NCI-H69 (cell line): ENCODE data around the gene ZFYVE28.
A peak's percentile ranks its signal among the peaks of the same experiment; 100 is the strongest.

Experiments
- DNase-seq: peaks from one replicate; lab custom pipeline; 2025; lab: John Stamatoyannopoulos, UW

The ZFYVE28 gene

DNA sequence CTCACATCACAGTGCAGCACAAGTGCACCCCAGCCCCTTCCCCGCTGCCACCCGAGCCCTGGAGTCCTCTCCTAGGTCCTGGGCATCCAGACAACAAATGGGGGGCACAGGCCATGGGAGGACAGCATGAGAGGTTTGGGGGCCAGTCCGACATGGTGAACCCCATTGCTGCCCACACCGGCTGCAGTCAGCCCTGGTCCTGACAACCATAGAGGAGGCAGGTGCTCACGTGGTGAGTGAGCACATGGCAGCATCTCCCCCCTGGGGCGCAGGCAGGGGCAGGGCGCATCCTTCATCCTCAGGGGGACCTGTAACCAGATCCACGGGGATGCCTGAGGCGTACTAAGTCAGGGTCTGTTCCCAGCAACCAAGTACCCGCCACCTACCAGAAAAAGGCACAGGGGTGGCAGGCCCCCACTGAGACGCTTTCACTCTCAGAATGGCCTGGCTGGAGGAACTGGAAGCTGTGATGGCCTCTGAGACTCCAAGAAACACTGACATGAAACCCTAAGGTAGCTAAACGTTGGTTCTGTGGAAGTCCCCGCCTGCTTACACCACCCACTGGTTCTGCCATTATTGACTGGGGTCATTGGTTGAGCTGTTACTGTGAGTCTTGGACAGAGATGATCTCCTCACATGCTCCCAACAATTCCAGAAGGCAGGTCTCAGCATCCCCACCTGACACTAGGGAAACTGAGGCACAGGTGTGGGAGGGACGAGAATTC is 6.5 kb downstream of the ZFYVE28 start:
- DNase-seq = no peak

DNA sequence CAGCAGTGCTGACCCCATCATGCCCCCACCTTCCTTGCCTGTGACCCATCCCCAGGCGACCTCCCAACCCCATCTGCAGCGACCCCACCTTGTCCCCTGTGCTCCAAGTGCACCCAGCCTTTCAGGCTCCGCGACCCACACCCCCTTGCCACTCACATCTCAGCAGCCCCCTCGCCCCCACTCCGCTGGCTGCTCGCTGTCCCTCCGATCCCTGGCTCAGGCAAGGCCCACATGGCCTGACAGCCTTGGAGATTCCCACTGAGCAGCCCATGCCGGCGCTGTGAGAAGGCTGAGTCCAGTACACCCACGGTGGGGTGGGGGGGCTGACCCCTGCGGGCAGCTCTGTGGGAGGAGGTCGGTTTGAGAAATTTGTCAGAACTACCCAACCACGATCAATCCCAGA is 9.1 kb downstream of the ZFYVE28 start:
- no peak for DNase-seq

DNA sequence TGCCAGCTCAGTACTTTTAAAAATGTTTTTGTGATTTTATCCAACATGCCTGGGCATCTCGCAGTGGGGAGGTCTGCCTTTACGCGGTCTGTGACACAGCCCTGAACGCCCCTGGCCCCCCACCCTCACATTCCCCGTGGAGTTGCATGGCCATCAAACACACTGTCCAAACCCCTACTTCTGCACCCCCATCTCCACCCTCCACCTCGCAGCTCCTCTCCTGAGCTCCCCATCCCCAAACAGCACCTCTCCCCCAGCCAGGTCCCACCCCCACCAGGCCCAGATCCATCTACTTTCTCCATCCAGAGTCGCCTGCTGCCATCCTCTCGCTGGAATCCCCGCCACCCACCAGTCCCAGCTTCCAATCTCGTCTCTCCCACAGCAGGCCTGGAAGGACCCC is 9.5 kb downstream of the ZFYVE28 start:
- no peak for DNase-seq

DNA sequence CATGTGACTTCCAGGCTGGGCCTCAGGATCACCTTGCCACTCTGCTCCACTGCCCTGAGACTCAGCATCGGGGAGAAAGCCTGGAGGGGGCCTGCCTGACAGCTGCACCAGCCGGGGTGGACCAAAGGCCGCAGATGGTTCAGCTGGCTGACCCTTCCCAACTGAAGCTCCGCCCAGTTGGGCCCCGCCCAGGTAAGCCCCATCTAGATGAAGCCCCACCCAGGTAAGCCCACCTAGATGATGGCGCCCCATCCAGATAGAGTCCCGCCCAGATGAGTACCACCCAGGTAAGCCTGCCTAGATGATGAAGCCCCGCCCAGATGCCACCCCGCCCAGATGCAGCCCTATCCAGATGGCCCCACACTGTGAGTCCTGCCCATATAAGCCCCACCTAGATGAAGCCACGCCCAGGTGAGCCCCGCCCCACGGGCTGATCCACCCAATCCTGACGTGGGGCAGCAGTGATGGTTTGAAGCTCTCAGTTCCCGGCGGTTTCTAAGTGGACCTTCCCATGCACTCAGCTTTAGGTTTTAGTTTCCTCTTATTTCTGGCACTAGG is 10.0 kb downstream of the ZFYVE28 start:
- peak; percentile 18 for DNase-seq

DNA sequence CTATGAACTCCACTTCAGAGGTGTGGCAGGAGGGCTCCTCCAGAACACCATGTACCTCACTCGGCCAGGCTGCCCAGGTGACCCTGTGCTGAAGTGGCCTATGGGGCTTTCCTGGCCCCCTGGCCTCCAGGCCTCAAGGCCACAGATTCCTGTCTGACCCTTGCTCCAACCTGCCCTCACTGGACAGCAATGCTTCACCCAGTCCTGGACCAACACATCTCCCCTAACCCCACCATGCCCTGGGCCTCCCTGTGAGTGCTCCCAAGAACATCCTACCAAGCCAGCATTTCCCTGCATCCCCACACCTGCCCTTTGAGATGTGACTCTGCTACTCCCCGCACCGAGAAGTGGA is 10.5 kb downstream of the ZFYVE28 start:
- no peak for DNase-seq

DNA sequence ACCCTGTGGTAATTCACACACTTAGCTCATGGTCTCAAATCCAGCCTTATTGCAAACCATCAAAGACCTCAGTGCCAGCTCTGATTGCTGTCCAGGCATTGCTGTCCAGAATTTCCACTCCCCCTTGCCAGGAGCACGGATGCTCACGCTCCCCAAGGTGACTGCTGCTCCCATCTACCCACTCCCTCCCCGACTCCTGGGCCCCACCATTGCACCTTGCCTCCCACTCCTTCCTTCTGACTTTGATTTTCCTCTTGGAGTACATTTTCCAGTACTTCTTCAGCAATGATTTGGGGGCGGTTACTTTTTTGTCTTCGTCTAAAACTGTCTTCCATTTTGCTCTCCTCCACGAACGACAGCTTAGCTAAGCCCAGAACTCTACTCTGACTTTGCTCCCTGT is 11.5 kb downstream of the ZFYVE28 start:
- DNase-seq = no peak

DNA sequence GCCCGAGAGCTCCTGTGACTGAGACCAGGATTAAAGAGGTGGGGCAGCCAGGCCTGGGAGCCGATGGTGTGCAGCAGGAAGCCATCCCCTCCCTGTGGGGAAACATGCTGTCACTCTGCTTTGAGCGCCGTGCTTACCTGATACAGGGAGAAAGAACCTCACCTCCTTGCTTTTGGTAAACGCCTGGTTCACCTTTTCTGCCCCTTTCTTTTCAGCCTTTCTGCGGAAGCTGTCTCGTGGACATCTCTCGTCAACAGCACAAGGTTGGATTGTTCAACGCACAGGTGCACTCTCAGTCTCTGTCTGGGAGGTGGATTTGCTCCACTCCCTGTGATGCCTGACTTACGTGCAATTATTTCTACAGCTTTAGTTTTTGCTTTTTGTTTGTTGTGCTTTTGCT is 12.0 kb downstream of the ZFYVE28 start:
- DNase-seq = peak; percentile 2

DNA sequence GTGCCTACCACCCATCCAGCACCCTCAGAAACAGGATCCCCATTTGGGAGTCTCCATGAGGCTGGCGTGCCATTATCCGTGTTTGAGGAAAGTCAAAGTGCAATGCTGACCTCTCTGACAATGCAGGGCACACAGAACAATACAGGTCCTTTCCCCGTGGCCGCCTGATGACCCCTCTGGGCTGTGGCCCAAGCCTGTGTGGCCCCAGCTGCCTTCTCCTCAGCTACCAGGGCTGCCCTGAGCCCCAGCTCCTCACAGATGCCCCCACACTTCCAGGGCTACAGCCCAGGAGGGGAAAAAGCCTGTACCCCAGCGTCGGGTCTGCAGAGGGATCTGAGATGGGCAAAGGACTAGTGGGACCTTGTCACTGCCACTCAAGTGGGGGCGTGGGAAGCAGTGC is 15.5 kb downstream of the ZFYVE28 start:
- no peak for DNase-seq

DNA sequence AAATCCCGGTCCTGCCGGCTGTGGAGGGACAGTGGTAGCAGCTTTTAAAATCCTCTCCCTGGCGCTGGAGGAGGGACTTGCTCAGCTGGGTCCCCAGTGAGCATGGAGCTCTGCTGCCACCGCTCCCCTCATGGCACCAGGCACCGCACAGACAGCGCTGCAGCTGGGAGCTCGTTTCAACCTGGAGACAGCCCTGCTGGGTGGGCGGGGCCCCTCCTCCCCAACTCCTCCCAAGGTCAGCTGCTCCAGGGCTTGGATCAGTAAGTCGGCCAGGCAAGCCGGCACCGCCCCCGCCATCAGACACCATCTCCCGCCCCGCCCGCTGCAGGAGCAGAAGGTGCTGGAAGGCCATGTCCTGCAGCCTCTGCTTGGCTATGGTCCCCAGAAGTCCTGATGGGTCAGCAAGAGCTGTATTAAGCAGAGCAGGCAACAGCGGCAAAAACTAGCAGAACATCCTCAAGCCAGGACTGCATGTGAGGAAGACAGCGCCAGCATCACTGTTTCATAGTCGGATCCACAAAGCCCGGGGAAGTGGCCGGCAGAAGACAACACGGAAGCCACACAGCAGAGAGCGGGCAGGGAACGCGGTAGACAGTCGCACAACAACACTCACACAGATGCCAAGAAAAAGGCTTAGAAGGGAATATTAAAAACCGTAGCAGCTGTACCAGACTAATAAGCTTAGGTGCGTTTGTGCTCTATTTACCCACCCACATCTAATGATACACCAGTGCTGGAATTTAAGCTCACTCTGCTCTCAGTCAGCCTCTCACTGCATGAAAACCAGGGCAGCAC is 16.2 kb downstream of the ZFYVE28 start:
- peak; percentile 88 for DNase-seq

DNA sequence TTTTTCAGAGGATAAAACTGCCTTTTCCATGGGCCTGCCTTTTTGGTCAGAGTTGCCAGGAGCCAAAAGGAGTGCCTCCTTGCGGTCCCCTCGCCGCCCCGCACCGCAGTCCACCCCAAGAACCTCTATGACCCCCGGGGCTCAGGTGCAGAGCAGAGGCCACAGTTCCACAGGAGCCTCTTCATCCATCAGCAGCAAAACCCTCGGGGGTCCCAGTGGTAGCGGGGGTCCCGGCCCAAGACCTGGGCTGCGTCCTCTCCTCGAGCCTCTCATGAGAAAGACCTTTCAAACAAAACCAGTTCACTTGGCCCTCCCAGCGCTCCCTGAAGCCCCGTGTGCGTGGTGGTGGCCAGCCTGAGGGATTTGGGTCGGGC is 16.8 kb downstream of the ZFYVE28 start:
- DNase-seq = no peak

DNA sequence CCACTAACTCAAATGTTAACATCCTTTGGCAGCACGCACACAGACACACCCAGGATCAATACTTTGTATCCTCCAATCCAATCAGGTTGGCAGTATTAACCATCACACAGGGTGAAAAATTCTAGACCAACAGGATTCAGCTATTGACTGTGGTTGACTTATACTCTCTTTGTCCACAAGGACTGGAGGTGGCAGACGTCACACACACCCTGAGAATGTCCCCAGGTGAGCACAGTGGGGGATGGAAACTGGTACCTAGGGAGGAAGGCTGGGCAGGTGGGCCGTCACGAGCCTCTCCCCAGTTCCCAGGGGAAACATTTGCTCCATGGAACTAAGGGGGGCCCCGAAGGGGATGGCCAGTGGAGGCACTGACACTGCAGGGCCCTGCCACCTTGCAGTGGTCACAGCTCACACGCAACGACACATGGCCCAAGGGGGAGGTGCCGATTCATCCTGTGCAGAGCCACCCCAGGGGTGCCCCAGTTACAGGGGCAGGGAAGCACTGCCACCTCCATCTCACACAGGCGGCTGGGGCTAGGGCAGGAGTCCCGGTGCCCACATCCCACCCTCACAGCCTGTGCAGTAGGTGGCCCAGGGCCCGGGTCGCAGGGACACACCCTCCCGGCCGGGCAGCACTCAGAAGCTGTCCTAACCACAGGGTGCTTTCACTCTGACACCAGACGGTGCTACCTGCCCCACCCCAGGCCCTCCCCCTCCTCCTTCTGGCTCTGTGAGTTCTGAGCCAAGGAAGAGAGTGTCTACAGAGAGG is 17.4 kb downstream of the ZFYVE28 start:
- DNase-seq = peak; percentile 11

DNA sequence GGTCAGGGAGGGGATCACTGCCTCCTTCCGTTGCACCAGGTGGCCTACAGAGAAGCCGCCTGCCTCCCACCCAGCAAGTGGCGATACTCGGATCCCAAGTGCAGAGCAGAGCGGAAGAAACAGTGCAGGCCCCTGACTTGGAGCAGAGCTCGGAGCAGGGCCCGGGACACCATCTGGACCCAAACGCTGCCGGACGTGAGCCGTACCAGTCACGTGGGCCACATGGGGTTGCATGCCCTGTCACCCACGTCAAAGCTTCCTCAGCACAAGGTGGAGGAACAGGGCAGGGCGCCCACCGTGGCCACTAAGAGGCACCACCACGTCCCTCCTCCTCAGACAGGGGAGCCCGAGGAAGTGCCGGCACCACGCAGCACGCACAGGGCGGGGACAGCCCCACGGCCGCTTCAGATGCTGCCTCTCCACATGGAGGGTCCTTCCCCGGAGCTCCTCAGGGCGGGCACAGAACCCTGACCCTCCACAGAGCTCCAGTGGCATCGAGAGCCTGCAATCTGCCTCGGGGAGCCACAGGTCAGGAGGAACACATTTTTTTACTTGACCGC is 18.7 kb downstream of the ZFYVE28 start:
- no peak for DNase-seq

DNA sequence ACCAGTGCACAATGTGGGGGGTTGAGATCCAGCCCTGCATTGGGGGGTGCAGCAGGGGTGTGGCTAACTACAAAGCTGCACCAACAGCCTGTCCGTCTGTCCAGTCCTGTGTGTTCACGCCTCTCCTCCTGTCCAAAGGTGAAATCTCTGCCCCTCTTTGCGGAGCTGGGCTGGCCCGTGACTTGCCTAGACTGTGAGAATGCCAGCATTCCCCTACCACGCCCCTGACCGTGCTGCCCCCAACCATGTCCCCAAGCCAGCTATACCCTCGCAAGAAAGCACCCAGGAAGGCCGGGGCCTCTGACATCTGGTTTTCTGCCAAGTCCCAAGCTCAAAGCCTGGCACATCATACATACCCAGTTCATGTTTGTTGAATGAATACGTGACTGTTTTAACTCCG is 19.2 kb downstream of the ZFYVE28 start:
- no peak for DNase-seq

DNA sequence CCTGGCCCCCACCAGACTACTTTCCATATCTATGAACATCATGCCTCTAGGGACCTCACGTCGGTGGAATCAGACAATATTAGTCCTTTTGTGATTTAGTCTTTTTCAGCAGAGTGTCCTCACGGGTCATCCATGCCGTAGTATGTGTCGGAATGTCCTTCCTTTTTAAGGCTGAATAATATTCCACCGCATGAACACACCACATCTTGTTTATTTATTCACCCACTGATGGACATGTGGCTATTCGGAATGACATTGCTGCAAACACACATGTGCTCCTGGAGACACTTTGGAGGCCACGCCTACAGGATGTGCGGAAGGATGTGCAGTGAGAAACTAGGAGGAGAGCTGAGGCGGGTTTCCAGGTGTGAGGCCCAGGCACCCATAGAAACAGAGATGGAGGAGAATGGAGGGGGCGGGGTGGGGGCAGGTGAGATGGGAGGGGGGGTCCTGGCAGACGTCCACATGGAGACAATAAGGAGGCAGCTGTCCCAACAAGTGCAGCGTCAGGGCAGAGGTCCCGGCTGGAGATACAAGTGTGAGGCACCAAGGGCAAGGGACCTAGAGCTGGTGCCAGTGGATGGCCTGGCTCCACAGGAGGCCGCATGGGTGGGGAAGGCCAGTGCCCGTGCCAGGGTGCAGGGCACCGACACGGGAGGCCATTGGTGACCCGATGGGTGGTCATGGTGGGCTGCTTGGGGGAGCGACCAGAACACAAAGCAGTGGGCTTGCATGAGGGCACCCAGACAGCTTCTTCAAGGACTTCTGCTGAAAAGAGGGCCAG is 20.7 kb downstream of the ZFYVE28 start:
- DNase-seq = no peak

DNA sequence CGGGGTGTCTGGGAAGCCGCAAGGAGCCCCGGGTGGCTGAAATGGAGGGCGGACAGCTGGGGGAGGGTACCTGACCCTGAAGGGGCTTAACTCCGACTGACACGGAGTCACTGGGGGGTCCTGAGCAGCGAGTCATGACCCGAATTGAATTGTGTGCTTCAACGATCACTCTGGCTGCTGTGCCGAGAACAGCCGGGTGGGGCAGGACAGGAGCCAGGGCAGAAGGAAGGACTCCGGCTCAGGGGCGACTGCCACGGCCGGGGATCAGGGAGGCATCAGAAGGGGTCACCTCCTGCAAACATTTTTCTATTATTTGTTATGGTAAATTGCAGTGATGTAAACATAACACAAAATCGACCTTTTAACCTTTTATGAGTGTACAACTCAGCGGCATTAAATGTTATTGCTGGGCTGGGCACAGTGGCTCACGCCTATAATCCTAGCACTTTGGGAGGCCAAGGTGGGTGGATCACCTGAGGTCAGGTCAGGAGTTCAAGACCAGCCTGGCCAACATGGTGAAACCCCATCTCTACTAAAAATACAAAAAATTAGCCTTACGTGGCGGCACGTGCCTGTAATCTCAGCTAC is 21.6 kb downstream of the ZFYVE28 start:
- no peak for DNase-seq

DNA sequence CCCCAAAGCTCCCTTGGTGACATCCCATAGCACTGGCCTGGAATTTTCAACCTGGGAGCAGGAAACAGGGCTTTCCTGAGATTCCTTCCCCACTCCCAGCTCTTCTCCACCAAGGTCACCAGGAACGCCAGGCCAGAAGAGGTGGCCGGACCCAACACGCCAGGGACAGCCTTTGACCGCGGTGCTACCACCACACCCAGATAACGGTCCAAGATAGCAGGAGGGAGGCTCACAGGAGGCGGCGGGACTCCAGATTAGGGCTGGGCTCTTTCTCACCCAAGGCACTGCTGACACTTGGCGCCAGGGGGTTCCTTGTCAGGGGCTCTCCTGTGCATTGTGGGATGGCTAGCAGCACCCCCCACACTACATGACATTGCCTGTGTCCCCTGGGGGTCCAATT is 22.9 kb downstream of the ZFYVE28 start:
- DNase-seq = no peak

DNA sequence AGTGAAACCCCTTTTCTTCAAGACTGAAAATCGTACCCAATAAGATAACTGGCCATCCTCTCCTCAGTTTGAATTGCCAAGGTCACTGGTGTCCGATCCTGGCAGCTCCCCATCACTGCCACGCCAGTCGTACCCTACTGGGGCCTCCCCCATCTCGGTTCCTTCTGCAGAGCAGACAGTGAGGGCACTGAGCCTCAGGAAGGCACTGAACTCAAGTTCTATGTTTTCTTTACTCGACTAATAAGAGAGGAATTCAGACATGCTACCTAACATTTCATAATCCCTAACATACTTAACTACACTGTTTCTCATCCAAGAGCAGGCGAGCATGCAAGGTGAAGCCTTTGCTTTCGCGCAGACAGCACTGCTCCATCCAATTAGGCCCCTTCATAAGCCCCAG is 23.4 kb downstream of the ZFYVE28 start:
- no peak for DNase-seq

DNA sequence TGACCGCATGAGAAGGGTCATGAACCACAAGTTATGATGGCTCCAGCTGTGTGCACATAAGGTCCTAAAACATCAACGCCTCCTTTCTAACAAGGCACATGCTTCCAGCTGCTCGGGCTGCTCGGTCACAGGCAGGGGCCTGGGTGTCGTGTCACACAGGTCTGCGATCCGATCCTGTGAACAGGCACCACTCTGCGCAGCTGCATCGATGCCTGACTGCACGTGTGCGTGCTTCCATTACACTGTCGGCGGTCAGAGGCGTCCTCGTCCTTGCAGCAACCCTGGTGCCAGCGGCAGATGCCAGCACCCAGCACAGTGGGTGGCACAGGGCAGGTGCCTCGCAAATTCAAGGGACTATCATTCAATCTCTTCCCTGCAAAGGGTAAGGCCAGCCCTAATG is 23.9 kb downstream of the ZFYVE28 start:
- DNase-seq = no peak

DNA sequence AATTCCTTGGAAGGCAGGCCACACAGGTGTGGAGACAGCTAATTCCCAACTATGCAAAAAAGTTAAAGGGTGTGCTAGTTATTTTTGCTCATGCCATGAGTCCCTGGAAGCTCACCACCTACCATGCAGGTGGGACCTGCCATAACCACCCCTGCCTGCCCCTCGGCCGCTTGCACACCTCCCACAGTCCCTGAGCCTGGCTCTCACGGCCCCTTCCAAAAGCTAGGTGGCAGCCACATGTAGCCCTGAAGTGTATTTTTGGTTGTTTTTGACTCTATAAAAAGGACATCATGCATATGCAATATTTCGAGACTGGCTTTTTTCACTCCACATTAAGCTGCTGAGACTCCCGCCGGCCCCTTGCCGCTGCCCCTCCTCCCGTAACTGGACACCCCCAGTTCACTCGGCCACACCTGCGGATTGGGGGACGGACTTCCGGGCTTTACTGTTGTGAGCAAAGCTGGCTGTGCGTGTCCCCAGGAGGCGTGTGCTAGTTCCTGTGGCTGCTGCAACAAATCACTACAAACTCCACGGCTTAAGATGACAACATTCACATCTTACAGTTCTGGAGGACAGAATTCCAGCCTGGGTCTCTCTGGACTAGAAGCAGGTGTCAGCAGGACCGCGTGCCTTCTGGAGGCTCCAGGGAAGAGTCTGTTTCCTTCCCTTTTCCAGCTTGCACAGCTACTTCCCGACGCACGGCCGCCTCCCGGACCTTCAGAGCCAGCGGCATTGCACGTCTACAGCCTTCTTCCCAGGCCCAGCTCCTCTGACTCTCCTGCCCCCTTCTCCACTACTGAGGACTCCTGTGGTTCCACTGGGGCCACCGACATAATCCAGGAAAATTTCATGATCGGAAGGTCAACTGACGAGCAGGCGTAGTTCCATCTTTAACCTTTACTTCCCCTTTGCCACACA is 24.8 kb downstream of the ZFYVE28 start:
- DNase-seq = peak; percentile 61

DNA sequence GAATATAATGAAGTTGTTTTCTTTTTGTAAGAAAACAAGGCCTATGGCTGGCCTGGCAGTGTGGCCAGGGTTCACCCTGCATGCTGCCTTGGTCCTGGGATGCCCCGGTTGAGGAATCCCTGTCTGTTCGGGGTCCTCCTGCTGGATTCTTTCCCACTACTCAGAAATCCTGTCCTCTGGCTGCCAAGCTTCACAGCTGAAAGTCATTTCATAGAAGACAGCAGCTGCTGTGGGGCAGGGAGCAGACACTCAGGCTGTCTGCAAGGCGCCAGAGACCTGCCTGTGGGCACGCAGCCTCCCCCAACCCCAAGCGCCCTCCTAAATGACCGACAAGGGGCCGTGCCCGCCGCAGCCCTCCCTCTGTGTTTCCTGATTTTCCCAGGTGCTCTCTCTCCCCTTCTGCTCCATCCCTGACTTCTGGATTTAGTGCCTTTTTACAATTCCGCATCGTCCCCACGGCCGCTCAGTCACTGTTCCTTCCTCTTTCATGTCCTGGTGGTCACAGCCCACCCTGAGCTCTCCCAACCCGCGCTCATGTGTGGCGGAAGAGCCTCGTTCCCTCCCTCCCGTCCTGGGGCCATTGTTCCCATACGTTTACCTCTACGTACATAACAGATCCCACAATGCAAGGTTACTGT is 27.5 kb downstream of the ZFYVE28 start:
- DNase-seq = peak; percentile 13
